HG03558 (cell line): Measurements from ENCODE around the gene PDE3B.
A peak's percentile ranks its signal among the peaks of the same experiment; 100 is the strongest.
"Not testable (repeated sequence)": the region's sequence is repeated elsewhere in the genome, so short reads cannot be mapped to it uniquely, and the experiment has no call there.

ENCODE experiments used
- ATAC-seq: cut with Tn5 transposase; IDR thresholded peaks from one replicate; pipeline ENCODE4 v1.9.1; 2021; ENCODE audit warnings: moderate number of reproducible peaks; ENCODE audit not compliant: unreplicated experiment; ENCODE audit errors: extremely low read depth

PDE3B gene

GRCh38 chr11:14740539-14740938, 96.9 kb downstream of the PDE3B start:
- ATAC-seq = not testable (repeated sequence)

GRCh38 chr11:14741195-14741594, 97.6 kb downstream of the PDE3B start:
- ATAC-seq = no peak

- ATAC-seq = no peak
Observed at GRCh38 chr11:14742849-14743559, 99.4 kb downstream of the PDE3B start.

- not testable (repeated sequence) for ATAC-seq
Observed at GRCh38 chr11:14743667-14744066, 100.1 kb downstream of the PDE3B start.

GRCh38 chr11:14746857-14747395, 103.3 kb downstream of the PDE3B start:
- no peak for ATAC-seq

GRCh38 chr11:14748090-14748489, 104.5 kb downstream of the PDE3B start:
- ATAC-seq = no peak

- ATAC-seq = no peak
Observed at GRCh38 chr11:14750911-14751310, 107.3 kb downstream of the PDE3B start.

- ATAC-seq = no peak
Observed at GRCh38 chr11:14751975-14752407, 108.4 kb downstream of the PDE3B start.

GRCh38 chr11:14755140-14755539, 111.5 kb downstream of the PDE3B start:
- ATAC-seq = no peak

- ATAC-seq = no peak
Observed at GRCh38 chr11:14756349-14756748, 112.7 kb downstream of the PDE3B start.

GRCh38 chr11:14759300-14760012, 115.9 kb downstream of the PDE3B start:
- not testable (repeated sequence) for ATAC-seq

GRCh38 chr11:14764179-14764578, 120.6 kb downstream of the PDE3B start:
- ATAC-seq = no peak

GRCh38 chr11:14764579-14765527, 121.2 kb downstream of the PDE3B start:
- peak; percentile 83 for ATAC-seq

GRCh38 chr11:14766585-14766984, 123.0 kb downstream of the PDE3B start:
- no peak for ATAC-seq

- ATAC-seq = no peak
Observed at GRCh38 chr11:14768526-14769188, 125.1 kb downstream of the PDE3B start.

- no peak for ATAC-seq
Observed at GRCh38 chr11:14773755-14774154, 130.2 kb downstream of the PDE3B start.

- no peak for ATAC-seq
Observed at GRCh38 chr11:14774721-14775120, 131.1 kb downstream of the PDE3B start.

- ATAC-seq = no peak
Observed at GRCh38 chr11:14775897-14776296, 132.3 kb downstream of the PDE3B start.

- not testable (repeated sequence) for ATAC-seq
Observed at GRCh38 chr11:14778460-14778859, 134.9 kb downstream of the PDE3B start.

- ATAC-seq = no peak
Observed at GRCh38 chr11:14783788-14784187, 140.2 kb downstream of the PDE3B start.
